Parathyroid adenoma (tissue), 2 donors: ENCODE data around the gene CNTN2.

Source experiments
- H2AFZ ChIP-seq: fragments of 300-600 bp; sonication (generic); one replicate; pipeline ENCODE4 v1.7.0; 2017; ENCODE audit warnings: antibody characterized with exemption, mild to moderate bottlenecking
- H3K27ac ChIP-seq: fragments of 300-600 bp; sonication (generic); one replicate; pipeline ENCODE4 v1.7.0; 2017
- H3K27me3 ChIP-seq: fragments of 300-600 bp; sonication (generic); one replicate; pipeline ENCODE4 v1.7.0; 2017; ENCODE audit warnings: low read length; ENCODE audit not compliant: control insufficient read depth, insufficient read depth
- H3K36me3 ChIP-seq: fragments of 300-600 bp; sonication (generic); one replicate; pipeline ENCODE4 v1.7.0; 2017; ENCODE audit warnings: low read length; ENCODE audit not compliant: control insufficient read depth, insufficient read depth
- H3K4me1 ChIP-seq: fragments of 300-600 bp; sonication (generic); one replicate; pipeline ENCODE4 v1.7.0; 2017; ENCODE audit warnings: control low read depth
- H3K4me2 ChIP-seq: fragments of 300-600 bp; sonication (generic); one replicate; pipeline ENCODE4 v1.7.0; 2017; ENCODE audit warnings: low read length
- H3K4me3 ChIP-seq: fragments of 300-600 bp; sonication (generic); one replicate; pipeline ENCODE4 v1.7.0; 2017; ENCODE audit warnings: low read depth, low read length
- H3K79me2 ChIP-seq: fragments of 300-600 bp; sonication (generic); one replicate; pipeline ENCODE4 v1.7.0; 2017; ENCODE audit warnings: control low read depth
- H3K9ac ChIP-seq: fragments of 300-600 bp; sonication (generic); one replicate; pipeline ENCODE4 v1.7.0; 2017; ENCODE audit warnings: mild to moderate bottlenecking
- H3K9me3 ChIP-seq: fragments of 300-600 bp; sonication (generic); one replicate; pipeline ENCODE4 v1.7.0; 2017; ENCODE audit warnings: low read length; ENCODE audit not compliant: control insufficient read depth
- TF ChIP-seq, protein P1 (sequence below): fragments of 300-600 bp; sonication (generic); IDR thresholded peaks from one replicate; pipeline ENCODE4 v1.7.0; 2017; ENCODE audit warnings: antibody characterized with exemption, mild to moderate bottlenecking
- donor health status: primary hyperparathyroidism.

CNTN2 gene

DNA sequence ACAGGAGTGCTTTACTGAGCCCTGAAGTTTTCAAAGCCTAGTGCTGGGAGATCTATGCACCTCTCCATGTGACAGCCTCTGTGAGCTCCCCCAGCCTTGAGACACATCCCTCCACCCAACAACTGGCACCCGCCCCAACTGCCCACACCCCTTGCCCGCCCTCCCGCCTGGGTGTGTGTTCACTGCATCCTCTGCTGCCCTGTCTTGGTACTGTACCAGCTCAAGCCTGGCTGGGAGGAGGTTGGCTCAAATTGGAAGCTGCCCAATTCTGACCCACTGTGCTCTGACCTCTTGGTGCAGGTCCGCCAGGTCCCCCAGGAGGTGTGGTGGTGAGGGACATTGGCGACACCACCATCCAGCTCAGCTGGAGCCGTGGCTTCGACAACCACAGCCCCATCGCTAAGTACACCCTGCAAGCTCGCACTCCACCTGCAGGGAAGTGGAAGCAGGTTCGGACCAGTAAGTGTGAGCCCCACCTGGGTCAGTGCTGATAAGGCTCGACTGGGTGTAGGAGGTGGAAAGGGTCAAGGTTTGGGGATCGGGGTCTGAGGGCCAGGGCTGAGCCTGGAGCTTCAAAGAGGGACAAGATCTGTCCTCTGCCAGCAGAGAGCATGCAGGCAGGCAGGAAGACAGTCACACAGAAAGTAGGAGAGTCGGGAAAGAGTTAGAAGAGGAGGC lies 23.3 kb downstream of the CNTN2 start:
- Histone ChIP-seq H3K4me1 (no peaks in the 10 kb centered on the region), H3K9ac (no peak overlapping the region), H3K36me3 (no peaks in the 10 kb centered on the region), H3K4me2 (no peak overlapping the region), H2AFZ (no peak overlapping the region), H3K4me3 (no peak overlapping the region), H3K27me3 (no peaks in the 10 kb centered on the region), H3K9me3 (no peaks in the 10 kb centered on the region), H3K27ac (no peak overlapping the region), H3K79me2 (no peaks in the 10 kb centered on the region)
- TF ChIP-seq, protein P1, sequence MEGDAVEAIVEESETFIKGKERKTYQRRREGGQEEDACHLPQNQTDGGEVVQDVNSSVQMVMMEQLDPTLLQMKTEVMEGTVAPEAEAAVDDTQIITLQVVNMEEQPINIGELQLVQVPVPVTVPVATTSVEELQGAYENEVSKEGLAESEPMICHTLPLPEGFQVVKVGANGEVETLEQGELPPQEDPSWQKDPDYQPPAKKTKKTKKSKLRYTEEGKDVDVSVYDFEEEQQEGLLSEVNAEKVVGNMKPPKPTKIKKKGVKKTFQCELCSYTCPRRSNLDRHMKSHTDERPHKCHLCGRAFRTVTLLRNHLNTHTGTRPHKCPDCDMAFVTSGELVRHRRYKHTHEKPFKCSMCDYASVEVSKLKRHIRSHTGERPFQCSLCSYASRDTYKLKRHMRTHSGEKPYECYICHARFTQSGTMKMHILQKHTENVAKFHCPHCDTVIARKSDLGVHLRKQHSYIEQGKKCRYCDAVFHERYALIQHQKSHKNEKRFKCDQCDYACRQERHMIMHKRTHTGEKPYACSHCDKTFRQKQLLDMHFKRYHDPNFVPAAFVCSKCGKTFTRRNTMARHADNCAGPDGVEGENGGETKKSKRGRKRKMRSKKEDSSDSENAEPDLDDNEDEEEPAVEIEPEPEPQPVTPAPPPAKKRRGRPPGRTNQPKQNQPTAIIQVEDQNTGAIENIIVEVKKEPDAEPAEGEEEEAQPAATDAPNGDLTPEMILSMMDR, result no peak

DNA sequence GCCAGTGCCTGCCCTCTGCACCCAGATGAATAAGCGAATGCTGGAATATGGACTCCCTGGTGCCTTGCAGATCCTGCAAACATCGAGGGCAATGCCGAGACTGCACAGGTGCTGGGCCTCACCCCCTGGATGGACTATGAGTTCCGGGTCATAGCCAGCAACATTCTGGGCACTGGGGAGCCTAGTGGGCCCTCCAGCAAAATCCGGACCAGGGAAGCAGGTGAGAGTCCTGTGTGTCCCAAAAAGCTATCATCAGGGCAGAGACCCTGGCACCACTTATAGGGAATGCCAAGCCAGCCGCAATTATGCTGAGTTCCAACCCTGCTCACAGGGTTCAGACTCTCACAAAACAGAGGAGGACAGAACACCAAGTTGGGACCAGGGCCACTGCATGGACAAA lies 24.0 kb downstream of the CNTN2 start:
- no peaks in the 10 kb centered on the region for H3K4me1 ChIP-seq
- H3K27me3 ChIP-seq, result no peaks in the 10 kb centered on the region
- no peaks in the 10 kb centered on the region for H3K79me2 ChIP-seq
- H3K27ac ChIP-seq, result no peak overlapping the region
- H3K4me3 ChIP-seq, result no peak overlapping the region
- no peak overlapping the region for H3K4me2 ChIP-seq
- no peaks in the 10 kb centered on the region for H3K9me3 ChIP-seq
- no peak overlapping the region for H3K9ac ChIP-seq
- H2AFZ ChIP-seq, result no peak overlapping the region
- TF ChIP-seq, protein P1, result no peak
- H3K36me3 ChIP-seq, result no peaks in the 10 kb centered on the region

DNA sequence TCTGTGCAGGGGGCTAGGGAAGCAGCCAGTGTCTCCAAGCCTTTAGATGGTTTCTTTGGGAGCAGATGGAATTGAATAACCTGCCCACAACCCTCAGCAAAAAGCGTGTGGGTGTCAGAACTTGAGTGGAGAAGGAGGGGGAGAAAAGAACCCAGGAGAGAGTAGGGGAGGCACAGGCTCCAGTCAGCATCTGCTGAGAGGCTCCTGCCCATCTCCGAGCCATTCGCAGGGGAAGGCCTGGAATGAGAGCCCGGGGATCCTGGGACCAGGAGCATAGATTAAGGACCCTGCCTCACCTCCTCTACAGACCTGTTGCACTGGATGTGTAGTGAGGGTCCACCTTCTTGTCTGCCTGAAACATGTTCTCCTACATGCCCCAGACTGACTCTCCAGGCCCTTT lies 25.0 kb downstream of the CNTN2 start:
- Histone ChIP-seq H3K27ac (no peak overlapping the region), H3K9me3 (no peaks in the 10 kb centered on the region), H3K4me2 (no peak overlapping the region), H3K79me2 (no peaks in the 10 kb centered on the region), H3K9ac (no peak overlapping the region), H3K36me3 (no peaks in the 10 kb centered on the region), H3K4me3 (no peak overlapping the region), H2AFZ (no peak overlapping the region), H3K27me3 (no peaks in the 10 kb centered on the region), H3K4me1 (no peaks in the 10 kb centered on the region)
- TF ChIP-seq, protein P1, result no peak

DNA sequence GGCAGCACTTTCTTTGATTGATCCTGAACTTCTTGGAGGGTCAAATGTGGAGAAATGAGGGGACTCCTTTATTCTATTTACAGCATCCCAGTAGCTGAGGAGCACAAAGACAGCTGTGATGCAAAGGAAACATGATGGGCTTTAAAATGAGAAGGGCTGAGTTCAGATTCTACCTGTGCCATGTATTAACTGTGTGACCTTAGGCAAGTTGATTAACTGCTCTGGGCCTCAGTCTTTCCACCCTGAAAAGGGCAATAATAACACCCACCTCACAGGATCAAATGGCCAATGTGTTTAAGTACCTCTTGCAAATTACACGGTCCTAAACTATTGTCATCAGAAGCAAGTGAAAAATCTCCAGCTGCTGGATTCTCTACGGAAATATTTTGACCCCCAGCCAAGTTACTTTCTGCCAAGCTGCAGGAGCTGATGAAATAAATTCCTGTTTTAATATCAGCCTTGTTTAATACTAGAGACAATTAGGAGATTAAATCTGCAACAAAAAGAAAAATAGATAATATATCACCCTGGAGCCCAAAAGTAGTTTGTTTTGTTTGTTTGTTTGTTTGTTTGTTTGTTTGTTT lies 25.5 kb downstream of the CNTN2 start:
- H3K9ac ChIP-seq, result no peak overlapping the region
- no peaks in the 10 kb centered on the region for H3K79me2 ChIP-seq
- TF ChIP-seq, protein P1, result no peak
- H3K4me1 ChIP-seq, result no peaks in the 10 kb centered on the region
- no peaks in the 10 kb centered on the region for H3K27me3 ChIP-seq
- H2AFZ ChIP-seq, result no peak overlapping the region
- H3K4me3 ChIP-seq, result no peak overlapping the region
- no peak overlapping the region for H3K4me2 ChIP-seq
- H3K27ac ChIP-seq, result no peak overlapping the region
- H3K9me3 ChIP-seq, result no peaks in the 10 kb centered on the region
- H3K36me3 ChIP-seq, result no peaks in the 10 kb centered on the region
